Esophagus muscularis mucosa (tissue), 3 donors: ENCODE results near the gene ZNF652.

Source experiments
- CTCF ChIP-seq, 3 experiments: fragments of 200-600 bp in 2 of 3; fragments of 450-650 bp in 1 of 3; sonication (generic) in 2 of 3; IDR thresholded peaks; one replicate each; pipeline ENCODE4 v1.5.1; 2017 to 2019; ENCODE audit warnings: antibody characterized with exemption in 3 of 3, mild to moderate bottlenecking in 2 of 3, moderate library complexity in 1 of 3
- POLR2A ChIP-seq: fragments of 450-650 bp; IDR thresholded peaks from one replicate; pipeline ENCODE4 v1.6.1; 2017; ENCODE audit warnings: antibody characterized with exemption, moderate library complexity, mild to moderate bottlenecking, low read depth
- POLR2AphosphoS5 ChIP-seq, 2 donors: sonication (generic); formaldehyde crosslinking; IDR thresholded peaks; one replicate each; pipeline ENCODE4 v1.6.1; 2017; ENCODE audit warnings: antibody characterized with exemption in 2 of 2

GRCh38 chr17:49369089-49369488 is 7.0 kb upstream of the ZNF652 start:
- no peak for TF ChIP-seq CTCF (IDR thresholded peaks at IDR 0.05)
- no peak for TF ChIP-seq POLR2A
- TF ChIP-seq POLR2AphosphoS5 (IDR thresholded peaks at IDR 0.05), result no peak
